HG02885 (cell line): ENCODE results near the gene ARPP19.
"Not testable (repeated sequence)": the region's sequence is repeated elsewhere in the genome, so short reads cannot be mapped to it uniquely, and the experiment has no call there.

Source experiments
- ATAC-seq: cut with Tn5 transposase; IDR thresholded peaks from one replicate; pipeline ENCODE4 v1.9.1; 2021; ENCODE audit warnings: mild to moderate bottlenecking; ENCODE audit not compliant: unreplicated experiment, poor library complexity

ARPP19 gene

GRCh38 chr15:52552303-52552702 lies 16.5 kb downstream of the ARPP19 start:
- no peak for ATAC-seq

GRCh38 chr15:52551762-52552161 lies 17.1 kb downstream of the ARPP19 start:
- no peak for ATAC-seq

GRCh38 chr15:52551186-52551585 lies 17.6 kb downstream of the ARPP19 start:
- not testable (repeated sequence) for ATAC-seq

GRCh38 chr15:52546031-52546751 lies 22.6 kb downstream of the ARPP19 start:
- ATAC-seq: no peak

GRCh38 chr15:52540374-52541012 lies 28.3 kb downstream of the ARPP19 start:
- no peak for ATAC-seq

- no peak for ATAC-seq
Observed at GRCh38 chr15:52537459-52537858, 31.4 kb downstream of the ARPP19 start.

DNA sequence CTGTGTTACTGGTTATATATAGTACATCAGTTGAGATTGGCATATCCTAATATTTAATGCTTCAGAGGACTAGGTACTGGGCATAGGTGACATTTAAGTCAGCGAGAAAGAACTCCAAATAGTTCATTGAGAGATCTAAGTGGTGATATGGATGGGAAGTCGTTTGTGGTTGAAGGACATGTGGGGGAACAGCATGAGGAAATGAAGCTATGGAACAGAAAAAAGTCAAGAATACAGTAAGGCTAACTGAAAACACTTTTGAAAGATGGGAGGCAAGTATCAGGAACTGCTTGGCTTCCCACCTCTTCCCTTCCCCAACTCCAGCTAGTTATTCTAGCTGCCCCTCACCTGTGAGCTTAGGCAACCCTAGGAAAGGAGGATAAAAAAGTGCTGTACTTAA lies 36.4 kb downstream of the ARPP19 start:
- ATAC-seq: no peak

DNA sequence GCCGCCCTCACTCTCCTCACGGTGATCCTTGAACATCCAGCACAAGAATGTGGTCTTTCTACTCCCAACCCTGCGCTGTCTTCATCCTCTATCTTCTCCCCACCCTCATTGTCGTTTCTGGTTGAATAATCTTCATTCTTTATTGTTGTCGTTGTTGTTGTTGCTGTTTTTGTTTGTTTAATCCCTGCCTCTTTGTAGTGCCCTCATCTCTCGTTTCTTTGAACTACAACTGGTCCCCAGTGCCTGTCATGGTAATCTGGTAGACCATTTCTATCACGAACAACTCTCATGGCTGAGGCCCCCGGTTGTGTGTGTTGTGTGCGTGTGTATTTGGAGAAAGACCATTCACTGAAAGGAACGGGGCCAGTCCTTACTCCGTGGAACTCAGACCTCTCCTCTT lies 38.9 kb downstream of the ARPP19 start:
- no peak for ATAC-seq

DNA sequence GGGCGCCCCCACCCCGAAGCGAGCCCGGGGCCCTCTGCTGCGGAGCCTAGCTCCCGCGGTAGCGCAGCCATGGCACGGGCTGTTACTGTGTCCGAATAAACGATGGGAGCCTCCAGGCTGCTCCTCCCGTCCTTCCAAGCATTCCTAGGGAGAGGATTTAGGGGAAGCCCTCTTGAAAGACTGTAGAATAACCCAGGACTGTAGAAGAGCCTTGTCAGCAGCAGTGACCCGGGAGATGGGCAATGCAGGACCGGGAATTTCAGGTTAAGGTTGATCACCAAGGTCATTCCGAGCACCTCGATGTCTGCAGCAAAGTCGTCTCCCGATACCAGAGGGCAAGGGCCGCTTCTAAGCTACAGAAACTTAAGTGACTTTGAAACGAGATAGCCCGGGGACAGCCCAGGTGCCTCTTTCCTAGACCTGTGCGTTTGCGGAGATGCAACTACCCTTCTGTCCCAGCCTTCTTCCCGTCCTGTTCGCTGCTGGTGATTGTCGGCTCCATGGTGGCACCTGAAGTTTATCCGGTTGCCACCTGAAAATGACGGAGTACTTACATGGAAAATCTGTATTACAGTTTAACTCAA lies 39.4 kb downstream of the ARPP19 start:
- ATAC-seq: peak; percentile 0

DNA sequence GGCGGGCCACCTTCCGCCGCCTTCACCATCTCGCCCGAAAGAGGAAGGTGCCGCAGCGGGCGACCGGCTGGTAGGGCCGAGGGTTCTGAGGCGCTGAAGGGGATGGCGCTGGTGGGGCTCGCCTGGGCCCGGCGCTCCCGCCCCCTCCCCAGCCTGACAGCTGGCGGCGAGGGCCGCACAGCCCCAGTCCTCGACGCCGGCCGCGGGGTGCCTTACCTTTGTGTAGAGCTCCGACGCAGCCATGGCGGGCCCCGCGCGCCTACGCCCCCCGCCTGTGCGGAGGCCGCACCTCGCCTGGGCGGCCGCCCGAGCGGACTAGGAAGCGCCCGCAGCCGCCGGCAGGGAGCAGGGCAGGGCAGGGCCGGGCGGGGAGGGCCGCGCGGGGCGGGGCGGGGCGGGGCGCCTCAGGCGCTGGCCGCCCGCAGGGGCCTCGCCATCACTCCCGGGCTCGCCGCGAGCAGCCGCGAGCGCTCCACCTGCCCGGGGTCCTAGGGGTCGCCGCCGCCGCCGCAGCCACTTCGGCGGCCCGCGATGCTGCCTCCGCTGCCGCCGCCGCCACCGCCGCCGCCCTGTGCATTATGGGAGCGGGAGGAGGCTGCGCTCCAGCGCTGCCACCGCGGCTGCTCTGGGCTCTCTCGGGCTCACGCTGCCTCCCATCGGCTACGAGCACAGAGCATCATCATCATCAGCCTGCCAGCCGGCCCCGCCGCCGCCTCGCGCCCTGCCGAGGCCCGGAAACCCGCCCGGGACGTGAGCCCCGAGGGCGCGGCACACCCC lies 40.1 kb downstream of the ARPP19 start, which contains the start of gene MYO5A:
TSS of gene MYO5A (minus strand) at position 317 of the 777 bp plus-strand sequence. CDS start at position 243, 74 bp downstream.
- ATAC-seq: peak; percentile 87

DNA sequence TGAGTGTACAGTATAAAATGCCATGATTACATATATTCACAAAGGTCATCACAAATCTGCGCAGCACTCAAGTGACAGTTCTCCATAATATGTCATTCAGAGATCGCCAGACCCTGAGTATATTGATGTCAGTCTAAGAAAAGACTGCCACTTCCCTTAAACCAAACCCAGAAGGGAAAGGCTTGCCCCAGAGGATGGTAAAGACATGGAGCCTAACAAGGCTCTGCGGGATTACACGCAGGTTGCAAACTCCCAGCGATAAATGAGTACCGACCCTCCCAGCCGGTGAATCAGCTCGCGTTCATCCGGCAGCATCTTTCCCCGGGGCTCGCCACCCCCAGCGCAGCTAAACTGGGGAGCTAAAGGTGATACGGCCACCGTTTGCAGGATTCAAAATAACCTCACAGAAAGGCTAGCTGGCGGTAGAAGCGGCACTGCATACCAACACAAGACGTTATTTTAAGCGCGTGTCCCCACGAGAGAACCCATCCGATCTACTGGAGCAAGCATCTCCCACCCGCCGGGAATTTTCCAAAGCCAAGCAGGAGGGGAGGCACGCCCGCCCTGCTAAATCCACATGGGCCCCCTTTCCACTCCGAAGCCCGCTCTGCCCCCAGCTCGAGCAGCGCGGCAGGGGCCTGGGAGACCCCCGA lies 40.8 kb downstream of the ARPP19 start:
- ATAC-seq: peak; percentile 8

DNA sequence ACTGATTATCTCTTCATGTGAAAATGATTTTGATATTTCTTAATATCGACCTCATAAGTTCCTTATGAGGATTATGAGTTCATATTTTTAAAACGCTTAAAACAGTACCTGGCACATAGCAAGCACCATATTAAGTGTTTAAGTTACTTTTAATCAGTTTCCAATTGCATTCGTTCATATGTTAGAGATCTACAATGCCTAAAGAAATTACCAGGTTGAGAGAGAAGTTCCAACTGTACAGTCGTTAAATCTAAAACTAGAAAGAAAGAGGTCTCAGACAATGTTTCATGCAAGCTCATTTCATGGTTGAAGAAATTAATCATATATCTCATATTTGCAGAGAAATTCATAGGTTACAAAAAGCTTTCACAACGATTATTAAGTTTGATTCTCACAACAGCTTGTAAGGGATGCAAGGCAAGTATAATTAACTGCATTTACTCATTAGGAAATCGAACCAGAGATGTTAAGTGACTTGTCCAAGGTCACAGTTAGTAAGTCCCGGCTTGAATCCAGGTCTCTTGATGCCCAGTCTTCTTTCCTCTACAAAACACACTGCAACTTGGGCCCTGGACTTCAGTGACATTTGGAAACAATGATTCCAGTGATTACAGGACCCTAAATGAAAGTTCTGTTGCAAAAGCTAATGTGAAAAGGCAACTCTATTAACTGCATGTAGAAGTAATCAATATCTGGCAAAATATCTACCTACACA lies 41.5 kb downstream of the ARPP19 start:
- no peak for ATAC-seq

- no peak for ATAC-seq
Observed at GRCh38 chr15:52524223-52525136, 44.4 kb downstream of the ARPP19 start.

GRCh38 chr15:52523647-52524046 lies 45.2 kb downstream of the ARPP19 start:
- ATAC-seq: no peak

DNA sequence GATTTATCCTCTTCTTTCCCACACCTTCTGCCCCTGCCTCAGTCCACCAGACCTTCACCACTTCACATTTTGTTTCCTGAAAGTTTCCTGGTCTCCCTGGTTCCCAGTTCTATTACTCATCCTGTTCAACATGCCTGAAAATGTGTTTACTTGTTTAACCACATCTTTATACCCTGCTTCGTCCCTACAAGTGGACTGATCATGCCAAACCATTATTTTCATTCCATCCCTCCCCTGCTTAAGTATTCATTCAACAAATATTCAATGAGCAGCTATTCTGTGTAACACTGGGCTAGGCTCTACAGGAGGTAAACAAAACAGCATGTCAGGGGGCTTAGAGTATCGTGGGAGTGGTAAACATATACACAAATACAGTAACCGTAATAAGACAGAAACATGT lies 45.6 kb downstream of the ARPP19 start:
- ATAC-seq: no peak

DNA sequence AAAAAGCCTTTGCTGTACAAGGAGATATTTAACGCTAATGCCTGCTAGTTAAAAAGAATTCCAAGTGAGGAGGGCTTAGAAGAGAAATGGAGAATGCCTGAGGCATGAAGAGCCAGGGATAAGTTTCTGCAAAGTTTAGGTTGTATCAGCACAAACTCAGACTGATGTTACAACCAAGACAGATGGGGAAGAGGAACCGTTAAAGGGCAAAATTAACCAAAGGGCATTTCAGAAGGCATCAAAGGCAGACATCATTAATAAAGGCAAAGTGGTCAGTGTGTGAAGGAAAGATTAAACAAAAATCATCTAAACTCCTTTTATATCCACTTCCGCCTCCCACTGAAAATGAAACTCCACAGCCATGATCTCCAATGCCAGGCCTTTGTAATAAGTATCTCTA lies 47.1 kb downstream of the ARPP19 start:
- no peak for ATAC-seq

- ATAC-seq: no peak
Observed at GRCh38 chr15:52520421-52520820, 48.4 kb downstream of the ARPP19 start.

DNA sequence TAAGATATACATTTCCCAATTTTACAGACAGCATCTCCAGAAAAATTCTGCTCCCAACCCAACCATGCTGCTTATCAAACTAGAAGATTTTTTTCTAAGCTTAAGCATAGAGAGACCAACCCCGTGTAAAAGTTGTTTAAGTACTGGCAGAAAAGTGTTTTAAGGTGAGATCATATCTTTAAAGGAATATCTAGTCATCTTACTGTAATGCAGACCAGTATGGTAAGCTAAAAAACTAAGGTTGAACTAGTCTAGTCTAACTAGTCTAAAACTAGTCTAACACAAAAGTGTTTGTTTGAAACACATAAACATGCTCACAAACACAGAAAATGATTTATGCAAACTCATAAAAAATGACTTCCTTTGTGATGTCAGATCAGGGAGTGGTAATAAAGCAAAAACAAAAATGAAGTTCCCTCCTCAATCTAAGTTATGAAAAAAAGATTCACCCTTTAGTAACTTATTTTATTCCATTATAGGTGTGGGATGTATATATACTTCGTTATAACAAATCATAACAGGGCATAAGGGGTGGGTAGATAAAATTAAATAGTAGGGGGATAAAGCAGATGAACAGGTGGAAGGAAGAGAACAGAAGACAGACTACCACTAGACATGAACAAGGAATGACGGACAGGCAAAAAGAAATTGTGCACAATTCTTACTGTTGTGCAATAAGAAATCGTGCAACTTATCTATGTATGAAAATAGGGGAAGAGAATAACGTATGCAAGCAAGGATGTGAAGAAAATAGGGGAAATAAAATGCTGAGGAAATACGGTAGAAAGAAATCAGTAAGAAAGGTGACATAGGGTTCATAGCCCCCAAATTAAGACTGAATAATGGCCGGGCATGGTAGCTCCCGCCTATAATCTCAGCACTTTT lies 50.1 kb downstream of the ARPP19 start:
- no peak for ATAC-seq
